Astrocyte (in vitro differentiated cells and primary cell): Measurements from ENCODE around the gene TUBB4B. TPM values are rescaled to one million over a fixed set of nuclear protein-coding genes. Genes with fewer than 3 reads are reported as not detected.

Experiments used
- DNase-seq: peaks from one replicate; pipeline ENCODE4 v3.0.0-alpha.2; 2010; ENCODE audit warnings: low read depth
- FAIRE-seq: peaks from 2 replicates; lab custom pipeline; 2011; peaks lifted over from hg19 to GRCh38; lab: Jason Lieb, UNC
- H2AFZ ChIP-seq: 2 replicates; pipeline ENCODE4 v1.6.0; 2012; ENCODE audit warnings: low read depth, low read length, inconsistent platforms
- H3K27ac ChIP-seq: 2 replicates; pipeline ENCODE4 v1.5.1; 2011; ENCODE audit warnings: low read depth, low read length, inconsistent platforms
- H3K27me3 ChIP-seq: 2 replicates; pipeline ENCODE4 v1.6.0; 2011; ENCODE audit warnings: low read length, inconsistent platforms; ENCODE audit not compliant: insufficient read depth
- H3K36me3 ChIP-seq: 2 replicates; pipeline ENCODE4 v1.5.1; 2011; ENCODE audit warnings: low read length, inconsistent platforms; ENCODE audit not compliant: insufficient read depth
- H3K4me1 ChIP-seq: 2 replicates; pipeline ENCODE4 v1.5.1; 2011; ENCODE audit warnings: low read length, inconsistent platforms; ENCODE audit not compliant: insufficient read depth
- H3K4me2 ChIP-seq: 2 replicates; pipeline ENCODE4 v1.6.0; 2012; ENCODE audit warnings: low read length, inconsistent platforms
- H3K4me3 ChIP-seq: 2 replicates; pipeline ENCODE4 v1.5.1; 2011; ENCODE audit warnings: low read depth, mild to moderate bottlenecking, low read length, inconsistent platforms; ENCODE audit not compliant: insufficient read depth
- H3K79me2 ChIP-seq: 2 replicates; pipeline ENCODE4 v1.6.0; 2012; ENCODE audit warnings: mild to moderate bottlenecking, low read length, inconsistent platforms; ENCODE audit not compliant: insufficient read depth
- H3K9ac ChIP-seq: 2 replicates; pipeline ENCODE4 v1.6.0; 2012; ENCODE audit warnings: mild to moderate bottlenecking, low read length, inconsistent platforms
- H3K9me3 ChIP-seq: 2 replicates; pipeline ENCODE4 v1.5.1; 2012; ENCODE audit warnings: low read depth, mild to moderate bottlenecking, low read length, inconsistent platforms; ENCODE audit not compliant: insufficient read depth
- H4K20me1 ChIP-seq: 2 replicates; pipeline ENCODE4 v1.6.0; 2012; ENCODE audit warnings: low read length, inconsistent platforms; ENCODE audit not compliant: insufficient read depth
- H3K27ac Mint-ChIP-seq: one replicate; pipeline ENCODE4 v1.8.0; 2021; ENCODE audit warnings: mild to moderate bottlenecking, mixed read lengths; ENCODE audit not compliant: unreplicated experiment
- H3K27me3 Mint-ChIP-seq: one replicate; pipeline ENCODE4 v1.8.0; 2021; ENCODE audit warnings: low read depth, mixed read lengths; ENCODE audit not compliant: unreplicated experiment
- H3K36me3 Mint-ChIP-seq: one replicate; pipeline ENCODE4 v1.8.0; 2021; ENCODE audit warnings: low read depth, mixed read lengths; ENCODE audit not compliant: unreplicated experiment
- H3K4me1 Mint-ChIP-seq: one replicate; pipeline ENCODE4 v1.8.0; 2021; ENCODE audit warnings: low read depth, mixed read lengths; ENCODE audit not compliant: unreplicated experiment
- H3K4me3 Mint-ChIP-seq: one replicate; pipeline ENCODE4 v1.8.0; 2021; ENCODE audit warnings: mild to moderate bottlenecking, moderate library complexity, mixed read lengths; ENCODE audit not compliant: unreplicated experiment
- H3K9me3 Mint-ChIP-seq: one replicate; pipeline ENCODE4 v1.8.0; 2021; ENCODE audit warnings: mild to moderate bottlenecking, mixed read lengths; ENCODE audit not compliant: unreplicated experiment
- CTCF ChIP-seq: IDR thresholded peaks from 2 replicates; pipeline ENCODE4 v1.5.1; 2011; ENCODE audit warnings: low read depth, mild to moderate bottlenecking, inconsistent platforms, low read length, moderate library complexity; ENCODE audit not compliant: insufficient read depth
- EZH2 ChIP-seq: IDR thresholded peaks from 2 replicates; pipeline ENCODE4 v1.6.1; 2012; ENCODE audit warnings: mild to moderate bottlenecking, low read length, inconsistent platforms; ENCODE audit not compliant: insufficient read depth
- total RNA-seq: library from RNA; stranded (reverse); gene quantifications from 2 replicates; pipeline ENCODE4 v1.2.1, GENCODE V29; 2021

TUBB4B gene
- total RNA-seq, 1 donor from 2014 or later: 218 TPM

GRCh38 chr9:137266585-137267453 is 25.7 kb downstream of the TUBB4B start:
- Histone ChIP-seq H3K36me3 (peaks cover 15% of the 10 kb centered on the region), H2AFZ (no peak overlapping the region), H3K79me2 (peaks cover 23% of the 10 kb centered on the region), H3K27ac (no peak overlapping the region), H4K20me1 (peaks cover 34% of the 10 kb centered on the region), H3K4me3 (no peak overlapping the region), H3K27me3 (no peaks in the 10 kb centered on the region), H3K9ac (no peak overlapping the region), H3K9me3 (no peaks in the 10 kb centered on the region), H3K4me2 (no peak overlapping the region), H3K4me1 (peaks cover 4% of the 10 kb centered on the region)
- Mint-ChIP-seq H3K36me3 (peaks cover 16% of the 10 kb centered on the region), H3K27ac (no peak overlapping the region), H3K4me3 (no peak overlapping the region), H3K27me3 (no peaks in the 10 kb centered on the region), H3K9me3 (no peaks in the 10 kb centered on the region), H3K4me1 (peaks cover 8% of the 10 kb centered on the region)
- no peak for FAIRE-seq
- no peak for DNase-seq
- TF ChIP-seq EZH2 (no peak), CTCF (no peak)

GRCh38 chr9:137267933-137268355 is 26.9 kb downstream of the TUBB4B start:
- TF ChIP-seq EZH2: no peak
- no peak for TF ChIP-seq CTCF
- H3K9ac ChIP-seq: no peak overlapping the region
- H3K4me1 ChIP-seq: peaks cover 4% of the 10 kb centered on the region
- no peaks in the 10 kb centered on the region for H3K9me3 ChIP-seq
- DNase-seq (no peak), FAIRE-seq (no peak)
- H3K4me3 ChIP-seq: no peak overlapping the region
- Mint-ChIP-seq H3K27me3 (no peaks in the 10 kb centered on the region), H3K36me3 (peaks cover 15% of the 10 kb centered on the region), H3K9me3 (no peaks in the 10 kb centered on the region), H3K4me1 (peaks cover 6% of the 10 kb centered on the region), H3K4me3 (no peak overlapping the region), H3K27ac (peak overlapping the region; percentile 7)
- H3K27me3 ChIP-seq: no peaks in the 10 kb centered on the region
- peaks cover 15% of the 10 kb centered on the region for H3K36me3 ChIP-seq
- H3K4me2 ChIP-seq: no peak overlapping the region
- H4K20me1 ChIP-seq: peaks cover 41% of the 10 kb centered on the region
- no peak overlapping the region for H2AFZ ChIP-seq
- H3K27ac ChIP-seq: no peak overlapping the region
- peaks cover 23% of the 10 kb centered on the region for H3K79me2 ChIP-seq
